HepG2 (cell line): ENCODE measurements around the gene DTNA. TPM values are rescaled to one million over a fixed set of nuclear protein-coding genes. Genes with fewer than 3 reads are reported as not detected.

Experiments
- ATAC-seq: fragments of 200-7000 bp; cut with Tn5 transposase; 3 replicates; pipeline ENCODE4 v1.9.1; 2020; ENCODE audit warnings: mild to moderate bottlenecking, moderate library complexity
- BruUV-seq: library from RNA; stranded (reverse); fragments of 400-500 nt; replicated peaks from 2 replicates; lab custom pipeline; 2021; lab: Mats Ljungman, UMichigan
- CTCF ChIA-PET: fragments of 300-600 bp; formaldehyde crosslinking; extraction: SDS; loops from one replicate; lab custom pipeline; 2021; ENCODE audit warnings: low total read pairs, inconsistent platforms, low intra/inter-chr PET ratio; lab: Yijun Ruan, JAX
- POLR2A ChIA-PET: fragments of 350-600 bp; sonication (Branson Sonifier 250); formaldehyde crosslinking; loops from one replicate; lab custom pipeline; 2020; ENCODE audit warnings: antibody characterized with exemption, inconsistent platforms; lab: Yijun Ruan, JAX
- DNase-seq: peaks from one replicate; pipeline ENCODE4 v3.0.0-alpha.2; 2015; ENCODE audit warnings: low spot score
- FAIRE-seq: peaks from 3 replicates; lab custom pipeline; 2011; peaks lifted over from hg19 to GRCh38; lab: Jason Lieb, UNC
- H2AFZ ChIP-seq: one replicate; pipeline ENCODE4 v1.6.1; 2011; ENCODE audit warnings: low read length, inconsistent platforms
- H3K27ac ChIP-seq: fragments of 300-600 bp; 3 replicates; pipeline ENCODE4 v1.8.0; 2011; ENCODE audit warnings: mixed run types, mild to moderate bottlenecking, mixed read lengths, low read length, inconsistent platforms; ENCODE audit not compliant: insufficient read depth; ENCODE audit errors: extremely low read length
- H3K27me3 ChIP-seq, 2 experiments: fragments of 200-600 bp in 1 of 2; 2 replicates in 1 of 2; 3 replicates in 1 of 2; pipeline versions ENCODE4 v1.6.0 to v1.8.0; 2011; ENCODE audit warnings: low read length in 2 of 2, mild to moderate bottlenecking in 2 of 2, moderate library complexity in 2 of 2, inconsistent platforms in 1 of 2; ENCODE audit not compliant: insufficient read depth in 2 of 2, control insufficient read depth in 1 of 2
- H3K36me3 ChIP-seq, 2 experiments: fragments of 200-600 bp in 1 of 2; replicated peaks in 1 of 2; 2 replicates in 1 of 2; 3 replicates in 1 of 2; pipeline versions ENCODE4 v1.5.1 to v1.8.0; 2011; ENCODE audit warnings: low read length in 2 of 2, inconsistent platforms in 1 of 2; ENCODE audit not compliant: insufficient read depth in 2 of 2, control insufficient read depth in 1 of 2
- H3K4me1 ChIP-seq: 2 replicates; pipeline ENCODE4 v1.5.1; 2012; ENCODE audit warnings: low read length, inconsistent platforms; ENCODE audit not compliant: insufficient read depth
- H3K4me2 ChIP-seq: 2 replicates; pipeline ENCODE4 v1.6.0; 2011; ENCODE audit warnings: low read depth, low read length, inconsistent platforms
- H3K4me3 ChIP-seq, 3 experiments: fragments of 200-600 bp in 1 of 3; sonication (generic), shearing (Covaris generic) in 1 of 3; replicated peaks in 1 of 3; 2 replicates each; pipeline ENCODE4 v1.5.1; 2011 to 2016; ENCODE audit warnings: low read length in 3 of 3, inconsistent platforms in 2 of 3, low read depth in 2 of 3, mild to moderate bottlenecking in 2 of 3, control low read depth in 1 of 3, mixed read lengths in 1 of 3; ENCODE audit not compliant: insufficient read depth in 1 of 3
- H3K79me2 ChIP-seq: one replicate; pipeline ENCODE4 v1.6.1; 2011; ENCODE audit warnings: low read length, inconsistent platforms; ENCODE audit not compliant: insufficient read depth
- H3K9ac ChIP-seq: 2 replicates; pipeline ENCODE4 v1.6.0; 2011; ENCODE audit warnings: mild to moderate bottlenecking, low read depth, low read length, inconsistent platforms; ENCODE audit not compliant: insufficient read depth
- H3K9me3 ChIP-seq: 2 replicates; pipeline ENCODE4 v1.5.1; 2012; ENCODE audit warnings: mild to moderate bottlenecking, low read length
- H4K20me1 ChIP-seq: 2 replicates; pipeline ENCODE4 v1.6.0; 2011; ENCODE audit warnings: inconsistent platforms, mild to moderate bottlenecking, low read length, moderate library complexity; ENCODE audit not compliant: insufficient read depth
- DR1 ChIP-seq: sonication (generic); formaldehyde crosslinking; IDR thresholded peaks from 2 replicates; pipeline ENCODE4 v1.8.0; 2021; ENCODE audit warnings: mild to moderate bottlenecking, missing genetic modification reagents, inconsistent platforms
- FOXK1 ChIP-seq: sonication (generic); formaldehyde crosslinking; IDR thresholded peaks from 2 replicates; pipeline ENCODE4 v1.4.0; 2020; ENCODE audit warnings: low read depth, missing genetic modification reagents, borderline replicate concordance
- KDM2A ChIP-seq: sonication (generic); formaldehyde crosslinking; IDR thresholded peaks from 2 replicates; pipeline ENCODE4 v1.4.0; 2020; ENCODE audit warnings: low read depth, missing genetic modification reagents, borderline replicate concordance
- POLR2AphosphoS5 ChIP-seq: IDR thresholded peaks from 2 replicates; pipeline ENCODE4 v1.6.1; 2012; ENCODE audit warnings: low read depth, low read length
- TCF12 ChIP-seq, 2 experiments: fragments of 450-650 bp in 1 of 2; sonication (generic) in 1 of 2; formaldehyde crosslinking in 1 of 2; IDR thresholded peaks; 2 replicates each; pipeline versions ENCODE4 v1.6.1 to v1.8.0; 2017 to 2022; ENCODE audit warnings: antibody characterized with exemption in 1 of 2, mild to moderate bottlenecking in 1 of 2, missing genetic modification reagents in 1 of 2, moderate library complexity in 1 of 2
- ZBTB8A ChIP-seq: sonication (generic); formaldehyde crosslinking; IDR thresholded peaks from 2 replicates; pipeline ENCODE4 v1.4.0; 2020; ENCODE audit warnings: mild to moderate bottlenecking, low read depth, missing genetic modification reagents, borderline replicate concordance
- WGBS: methylation state at CpG from one replicate; pipeline ENCODE4 v1.1.6; 2017; ENCODE audit warnings: low lambda C conversion rate; 5-methylcytosine and 5-hydroxymethylcytosine counted together
- in situ Hi-C: cut with HindIII; loops from 2 replicates; pipeline ENCODE4 v1.10.0; 2017; ENCODE audit warnings: low pct_unique_long_range_greater_than_20kb; ENCODE audit not compliant: extremely low pct_ligation_motif_present
- intact Hi-C: fragments of 100-400 bp; cut with micrococcal nuclease; formaldehyde crosslinking; loops from one replicate; pipeline ENCODE4 v1.10.0; 2022; ENCODE audit not compliant: unreplicated experiment
- polyA plus RNA-seq, 8 experiments: library from polyadenylated mRNA; depleted of rRNA in 3 of 8; stranded (reverse) in 7 of 8; unstranded in 1 of 8; fragments of >200 nt; fragmentation: Illumina TruSeq in 4 of 8; extraction: Trizol in 4 of 8; gene quantifications; 2 replicates each; pipeline versions ENCODE4 v1.2.1 to v1.2.3, GENCODE V29; 2011 to 2016; ENCODE audit warnings: low read depth in 4 of 8, missing spikeins in 1 of 8, mixed read lengths in 1 of 8; ENCODE audit not compliant: insufficient read depth in 1 of 8
- total RNA-seq, 5 experiments: library from RNA; depleted of rRNA; stranded (reverse); fragments of >200 nt; fragmentation: Illumina TruSeq; extraction: Trizol; gene quantifications; 2 replicates each; pipeline ENCODE4 v1.2.3, GENCODE V29; 2016; ENCODE audit warnings: low read depth in 1 of 5

DTNA gene
- total and polyA plus RNA-seq, 2 of the 13 experiments (the other 11 are each of a cell fraction or from before 2014, with no cell fraction given) = 8.5 to 29.0 TPM

GRCh38 chr18:34857320-34857719 lies 147.2 kb downstream of the DTNA start:
- Histone ChIP-seq H3K9ac (no peak overlapping the region), H3K9me3 (no peaks in the 10 kb centered on the region), H3K27me3 (no peaks in the 10 kb centered on the region), H4K20me1 (no peaks in the 10 kb centered on the region), H2AFZ (no peak overlapping the region)
- CTCF ChIA-PET = no interaction called here
- DNase-seq = no peak
- POLR2A ChIA-PET = no interaction called here
- no TSS peak for BruUV-seq
- 91% methylated on average over 3 of the region's 3 CpGs for WGBS
- no peak for ATAC-seq
- intact Hi-C loops = no loop called here
- TF ChIP-seq TCF12 (IDR thresholded peaks at IDR 0.05) (no peak), TCF12 (CRISPR knock-in tag; IDR thresholded peaks at IDR 0.05) (no peak), ZBTB8A (no peak)
- TF ChIP-seq, all 625 proteins: peak for 0
- H3K4me1 ChIP-seq = no peaks in the 10 kb centered on the region
- in situ Hi-C loops = no loop called here
- no peaks in the 10 kb centered on the region for H3K36me3 ChIP-seq
- H3K4me2 ChIP-seq = no peak overlapping the region
- H3K4me3 ChIP-seq = no peak overlapping the region
- no peaks in the 10 kb centered on the region for H3K79me2 ChIP-seq
- no peak overlapping the region for H3K27ac ChIP-seq
- no peak for FAIRE-seq

GRCh38 chr18:34858188-34858587 lies 148.1 kb downstream of the DTNA start:
- Histone ChIP-seq H3K9ac (no peak overlapping the region), H3K27ac (no peak overlapping the region), H3K9me3 (no peaks in the 10 kb centered on the region), H2AFZ (no peak overlapping the region), H3K79me2 (no peaks in the 10 kb centered on the region), H3K27me3 (no peaks in the 10 kb centered on the region), H3K4me1 (no peaks in the 10 kb centered on the region), H4K20me1 (no peaks in the 10 kb centered on the region)
- POLR2A ChIA-PET = no interaction called here
- intact Hi-C loops = no loop called here
- no peak for DNase-seq
- no peak for ATAC-seq
- no peak for TF ChIP-seq FOXK1
- no peak for TF ChIP-seq DR1 (CRISPR knock-in tag)
- TF ChIP-seq POLR2AphosphoS5 = no peak
- TF ChIP-seq KDM2A (CRISPR knock-in tag) = no peak
- TF ChIP-seq, all 625 proteins: peak for 0
- no TSS peak for BruUV-seq
- no peak overlapping the region for H3K4me3 ChIP-seq
- 92% methylated on average over 5 of the region's 5 CpGs for WGBS
- CTCF ChIA-PET = no interaction called here
- in situ Hi-C loops = no loop called here
- no peak for FAIRE-seq
- H3K4me2 ChIP-seq = no peak overlapping the region
- no peaks in the 10 kb centered on the region for H3K36me3 ChIP-seq
